ENCODE results near the gene HORMAD1.

HORMAD1 gene

DNA sequence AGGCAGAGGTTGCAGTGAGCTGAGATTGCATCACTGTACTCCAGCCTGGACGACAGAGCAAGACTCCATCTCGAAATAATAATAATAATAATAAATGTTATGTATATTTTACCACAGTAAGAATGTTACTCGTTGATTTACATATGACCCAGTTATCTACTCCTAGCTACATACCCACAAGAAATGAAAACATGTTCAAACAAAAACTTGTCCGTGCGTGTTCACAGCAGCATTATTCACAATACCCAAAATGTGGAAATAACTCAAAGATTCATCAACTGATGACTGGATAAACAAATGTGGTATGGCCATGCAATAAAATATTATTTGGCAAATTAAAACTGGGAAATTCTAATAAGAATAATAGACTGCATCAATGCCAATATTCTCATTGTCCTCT lies 59.5 kb downstream of the HORMAD1 start:
- H3K27ac ChIP-seq (ENCODE audit: extremely low read depth, low read depth, low read length), result no peak overlapping the region
- H3K9me3 ChIP-seq (ENCODE audit: control insufficient read depth, insufficient read depth, low read depth, low read length), result no peaks in the 10 kb centered on the region
- POLR2A ChIA-PET, result interaction anchor here (1.2 kb wide), 1 partner anchor 81 kb away, joined by 3 read pairs; the partner anchor contains the start of gene MCL1
- H3K36me3 ChIP-seq (ENCODE audit: control insufficient read depth in 2 of 2, insufficient read depth in 1 of 2, low read length in 2 of 2), result peaks cover 26 to 34% of the 10 kb centered on the region in 2 experiments
- H3K4me1 ChIP-seq (ENCODE audit: control insufficient read depth, insufficient read depth, low read length), result no peaks in the 10 kb centered on the region
- TF ChIP-seq ZNF324 (tag by site-specific recombination; IDR thresholded peaks at IDR 0.05) (no peak), ZNF335 (tag by site-specific recombination; conservative IDR thresholded peaks at IDR 0.05) (no peak), ZIC2 (tag by site-specific recombination; IDR thresholded peaks at IDR 0.05) (no peak), ZNF792 (tag by site-specific recombination; IDR thresholded peaks at IDR 0.05) (no peak), ZNF398 (tag by site-specific recombination; IDR thresholded peaks at IDR 0.05) (no peak), KLF9 (tag by site-specific recombination; IDR thresholded peaks at IDR 0.05; ENCODE audit: low read depth) (no peak)
- TF ChIP-seq, protein P1, sequence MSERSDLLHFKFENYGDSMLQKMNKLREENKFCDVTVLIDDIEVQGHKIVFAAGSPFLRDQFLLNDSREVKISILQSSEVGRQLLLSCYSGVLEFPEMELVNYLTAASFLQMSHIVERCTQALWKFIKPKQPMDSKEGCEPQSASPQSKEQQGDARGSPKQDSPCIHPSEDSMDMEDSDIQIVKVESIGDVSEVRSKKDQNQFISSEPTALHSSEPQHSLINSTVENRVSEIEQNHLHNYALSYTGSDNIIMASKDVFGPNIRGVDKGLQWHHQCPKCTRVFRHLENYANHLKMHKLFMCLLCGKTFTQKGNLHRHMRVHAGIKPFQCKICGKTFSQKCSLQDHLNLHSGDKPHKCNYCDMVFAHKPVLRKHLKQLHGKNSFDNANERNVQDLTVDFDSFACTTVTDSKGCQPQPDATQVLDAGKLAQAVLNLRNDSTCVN (tag by site-specific recombination; optimal IDR thresholded peaks at IDR 0.05), result no peak
- no peak overlapping the region for H3K4me3 ChIP-seq (ENCODE audit: low read depth, low read length)
- CTCF ChIA-PET, result interaction anchor here (0.8 kb wide), 1 partner anchor 261 kb away, joined by 3 read pairs; no protein-coding TSS in a partner anchor

- ChIA-PET POLR2A (interaction anchor here (1.2 kb wide), 1 partner anchor 81 kb away, joined by 3 read pairs; the partner anchor contains the start of gene MCL1), CTCF (no interaction called here)
- Histone ChIP-seq H3K9me3 (ENCODE audit: control insufficient read depth, insufficient read depth, low read depth, low read length) (no peaks in the 10 kb centered on the region), H3K4me1 (ENCODE audit: control insufficient read depth, insufficient read depth, low read length) (no peaks in the 10 kb centered on the region), H3K27ac (ENCODE audit: extremely low read depth, low read depth, low read length) (no peak overlapping the region), H3K4me3 (ENCODE audit: low read depth, low read length) (no peak overlapping the region), H3K36me3 (ENCODE audit: control insufficient read depth in 2 of 2, insufficient read depth in 1 of 2, low read length in 2 of 2) (peaks cover 26 to 34% of the 10 kb centered on the region in 2 experiments)
- TF ChIP-seq ZNF302 (tag by site-specific recombination; IDR thresholded peaks at IDR 0.05; ENCODE audit: low read depth), result no peak
- no peak for TF ChIP-seq YY1 (tag by site-specific recombination; IDR thresholded peaks at IDR 0.05)
- TF ChIP-seq, protein P2, sequence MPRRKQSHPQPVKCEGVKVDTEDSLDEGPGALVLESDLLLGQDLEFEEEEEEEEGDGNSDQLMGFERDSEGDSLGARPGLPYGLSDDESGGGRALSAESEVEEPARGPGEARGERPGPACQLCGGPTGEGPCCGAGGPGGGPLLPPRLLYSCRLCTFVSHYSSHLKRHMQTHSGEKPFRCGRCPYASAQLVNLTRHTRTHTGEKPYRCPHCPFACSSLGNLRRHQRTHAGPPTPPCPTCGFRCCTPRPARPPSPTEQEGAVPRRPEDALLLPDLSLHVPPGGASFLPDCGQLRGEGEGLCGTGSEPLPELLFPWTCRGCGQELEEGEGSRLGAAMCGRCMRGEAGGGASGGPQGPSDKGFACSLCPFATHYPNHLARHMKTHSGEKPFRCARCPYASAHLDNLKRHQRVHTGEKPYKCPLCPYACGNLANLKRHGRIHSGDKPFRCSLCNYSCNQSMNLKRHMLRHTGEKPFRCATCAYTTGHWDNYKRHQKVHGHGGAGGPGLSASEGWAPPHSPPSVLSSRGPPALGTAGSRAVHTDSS (tag by site-specific recombination; IDR thresholded peaks at IDR 0.05), result no peak
- TF ChIP-seq ZNF645 (tag by site-specific recombination; IDR thresholded peaks at IDR 0.05), result no peak
- TF ChIP-seq ZNF449 (tag by site-specific recombination; IDR thresholded peaks at IDR 0.05), result no peak
- no peak for TF ChIP-seq ZNF19 (tag by site-specific recombination; IDR thresholded peaks at IDR 0.05; ENCODE audit: low read depth)
- no peak for TF ChIP-seq ZSCAN5A (tag by site-specific recombination; IDR thresholded peaks at IDR 0.05)
- TF ChIP-seq, protein P3, sequence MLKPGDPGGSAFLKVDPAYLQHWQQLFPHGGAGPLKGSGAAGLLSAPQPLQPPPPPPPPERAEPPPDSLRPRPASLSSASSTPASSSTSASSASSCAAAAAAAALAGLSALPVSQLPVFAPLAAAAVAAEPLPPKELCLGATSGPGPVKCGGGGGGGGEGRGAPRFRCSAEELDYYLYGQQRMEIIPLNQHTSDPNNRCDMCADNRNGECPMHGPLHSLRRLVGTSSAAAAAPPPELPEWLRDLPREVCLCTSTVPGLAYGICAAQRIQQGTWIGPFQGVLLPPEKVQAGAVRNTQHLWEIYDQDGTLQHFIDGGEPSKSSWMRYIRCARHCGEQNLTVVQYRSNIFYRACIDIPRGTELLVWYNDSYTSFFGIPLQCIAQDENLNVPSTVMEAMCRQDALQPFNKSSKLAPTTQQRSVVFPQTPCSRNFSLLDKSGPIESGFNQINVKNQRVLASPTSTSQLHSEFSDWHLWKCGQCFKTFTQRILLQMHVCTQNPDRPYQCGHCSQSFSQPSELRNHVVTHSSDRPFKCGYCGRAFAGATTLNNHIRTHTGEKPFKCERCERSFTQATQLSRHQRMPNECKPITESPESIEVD (tag by site-specific recombination; IDR thresholded peaks at IDR 0.05), result no peak
- TF ChIP-seq ZXDB (tag by site-specific recombination; IDR thresholded peaks at IDR 0.05), result no peak
- TF ChIP-seq ZNF10 (tag by site-specific recombination; IDR thresholded peaks at IDR 0.05), result no peak
- TF ChIP-seq GLI2 (tag by site-specific recombination; IDR thresholded peaks at IDR 0.05; ENCODE audit: borderline replicate concordance, low read depth), result no peak
- TF ChIP-seq BCL11A (tag by site-specific recombination; IDR thresholded peaks at IDR 0.05; ENCODE audit: low read depth), result no peak
- no peak for TF ChIP-seq ZFP3 (tag by site-specific recombination; IDR thresholded peaks at IDR 0.05; ENCODE audit: low read depth)
- no peak for TF ChIP-seq YY2 (tag by site-specific recombination; IDR thresholded peaks at IDR 0.05)
- no peak for TF ChIP-seq ZNF792 (tag by site-specific recombination; IDR thresholded peaks at IDR 0.05)
- TF ChIP-seq ZNF707 (tag by site-specific recombination; IDR thresholded peaks at IDR 0.05), result no peak
Observed at GRCh38 chr1:150660584-150660983, 60.1 kb downstream of the HORMAD1 start.

Data from HEK293 (cell line).